ENCODE data around the gene MARCHF9.
"Not testable (repeated sequence)": the region's sequence is repeated elsewhere in the genome, so short reads cannot be mapped to it uniquely, and the experiment has no call there.

MARCHF9 gene, protein sequence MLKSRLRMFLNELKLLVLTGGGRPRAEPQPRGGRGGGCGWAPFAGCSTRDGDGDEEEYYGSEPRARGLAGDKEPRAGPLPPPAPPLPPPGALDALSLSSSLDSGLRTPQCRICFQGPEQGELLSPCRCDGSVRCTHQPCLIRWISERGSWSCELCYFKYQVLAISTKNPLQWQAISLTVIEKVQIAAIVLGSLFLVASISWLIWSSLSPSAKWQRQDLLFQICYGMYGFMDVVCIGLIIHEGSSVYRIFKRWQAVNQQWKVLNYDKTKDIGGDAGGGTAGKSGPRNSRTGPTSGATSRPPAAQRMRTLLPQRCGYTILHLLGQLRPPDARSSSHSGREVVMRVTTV

DNA sequence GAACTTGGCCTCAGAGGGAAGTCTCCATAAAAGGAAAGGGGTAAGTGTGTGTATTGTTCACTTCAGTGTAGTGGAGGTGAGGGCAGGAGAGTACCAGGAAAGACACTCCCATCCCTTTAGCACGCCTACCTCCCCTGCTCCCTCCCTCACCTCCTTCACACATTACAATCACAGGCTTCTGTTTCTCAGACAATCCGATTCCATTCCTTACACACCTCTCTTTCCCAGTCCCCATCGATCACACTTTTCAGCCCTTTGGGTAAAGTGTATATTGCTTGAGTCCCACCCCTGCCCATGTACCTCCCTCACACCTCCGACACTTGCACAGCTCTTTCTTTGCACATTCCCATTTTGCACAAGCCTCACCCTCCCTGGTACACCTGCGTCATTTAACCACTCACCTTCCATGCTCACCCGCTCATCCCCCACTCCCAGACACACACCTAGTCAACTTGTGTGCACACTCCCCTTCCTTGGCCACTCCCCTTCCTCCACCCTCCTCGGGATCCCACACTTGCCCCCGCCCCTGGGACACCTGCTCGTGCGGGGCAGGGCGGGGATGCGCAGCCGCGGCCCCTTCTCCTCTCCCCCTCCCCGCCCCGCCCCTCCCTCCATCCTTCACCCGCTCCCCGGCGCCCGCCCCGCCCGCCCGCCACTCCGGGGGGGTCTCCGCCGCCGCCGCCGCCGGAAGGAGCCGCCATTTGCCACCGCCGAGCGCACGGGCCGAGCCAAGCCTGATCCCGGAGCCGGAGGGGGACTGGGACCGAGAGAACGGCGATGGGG lies at the start of gene MARCHF9:
MARCHF9 (plus strand) TSS at position 693 of the 783 bp plus-strand sequence. CDS start 426 bp downstream, outside the sequence.
- TF ChIP-seq ZFX (IDR thresholded peaks at IDR 0.05) = no peak
- TF ChIP-seq, protein P1, sequence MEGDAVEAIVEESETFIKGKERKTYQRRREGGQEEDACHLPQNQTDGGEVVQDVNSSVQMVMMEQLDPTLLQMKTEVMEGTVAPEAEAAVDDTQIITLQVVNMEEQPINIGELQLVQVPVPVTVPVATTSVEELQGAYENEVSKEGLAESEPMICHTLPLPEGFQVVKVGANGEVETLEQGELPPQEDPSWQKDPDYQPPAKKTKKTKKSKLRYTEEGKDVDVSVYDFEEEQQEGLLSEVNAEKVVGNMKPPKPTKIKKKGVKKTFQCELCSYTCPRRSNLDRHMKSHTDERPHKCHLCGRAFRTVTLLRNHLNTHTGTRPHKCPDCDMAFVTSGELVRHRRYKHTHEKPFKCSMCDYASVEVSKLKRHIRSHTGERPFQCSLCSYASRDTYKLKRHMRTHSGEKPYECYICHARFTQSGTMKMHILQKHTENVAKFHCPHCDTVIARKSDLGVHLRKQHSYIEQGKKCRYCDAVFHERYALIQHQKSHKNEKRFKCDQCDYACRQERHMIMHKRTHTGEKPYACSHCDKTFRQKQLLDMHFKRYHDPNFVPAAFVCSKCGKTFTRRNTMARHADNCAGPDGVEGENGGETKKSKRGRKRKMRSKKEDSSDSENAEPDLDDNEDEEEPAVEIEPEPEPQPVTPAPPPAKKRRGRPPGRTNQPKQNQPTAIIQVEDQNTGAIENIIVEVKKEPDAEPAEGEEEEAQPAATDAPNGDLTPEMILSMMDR (conservative IDR thresholded peaks at IDR 0.05) = no peak
- H3K27ac ChIP-seq = peak within 1 kb of the TSS; percentile 34; the same call in 1 of the 2 replicates

DNA sequence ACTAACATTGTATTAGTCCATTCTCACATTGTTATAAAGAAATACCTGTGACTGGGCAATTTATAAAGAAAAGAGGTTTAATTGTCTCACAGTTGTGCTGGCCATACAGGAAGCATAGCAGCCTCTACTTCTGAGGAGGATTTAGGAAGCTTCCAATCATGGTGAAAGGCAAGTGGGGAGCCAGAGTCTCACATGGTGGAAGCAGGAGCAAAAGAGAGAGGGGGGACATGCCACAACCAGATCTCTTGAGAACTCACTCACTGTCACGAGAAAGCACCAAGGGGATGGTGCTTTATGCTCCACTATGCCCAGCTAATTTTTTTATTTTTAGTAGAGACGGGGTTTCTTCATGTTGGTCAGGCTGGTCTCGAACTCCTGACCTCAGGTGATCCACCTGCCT lies 47.7 kb upstream of the MARCHF9 start:
- no peak for TF ChIP-seq ZFX (IDR thresholded peaks at IDR 0.05)
- TF ChIP-seq, protein P1 (conservative IDR thresholded peaks at IDR 0.05) = no peak
- no peak overlapping the region for H3K27ac ChIP-seq

DNA sequence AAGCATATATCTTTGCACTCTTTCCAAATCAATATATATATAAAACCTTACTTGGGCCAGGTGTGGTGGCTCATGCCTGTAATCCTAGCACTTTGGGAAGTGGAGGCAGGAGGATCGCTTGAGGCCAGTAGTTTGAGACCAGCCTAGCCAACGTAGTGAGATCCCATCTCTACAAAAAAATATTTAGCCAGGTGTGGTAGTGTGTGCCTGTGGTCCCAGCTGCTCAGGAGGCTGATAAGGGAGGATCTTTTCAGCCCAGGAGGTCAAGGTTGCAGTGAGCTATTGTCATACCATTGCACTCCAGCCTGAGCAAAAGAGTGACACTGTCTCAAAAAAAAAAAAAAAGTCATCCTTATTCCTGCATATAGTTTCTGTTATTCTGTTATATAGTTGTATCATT lies 46.6 kb upstream of the MARCHF9 start:
- H3K27ac ChIP-seq = no peak overlapping the region
- no peak for TF ChIP-seq ZFX (IDR thresholded peaks at IDR 0.05)
- TF ChIP-seq, protein P1 (conservative IDR thresholded peaks at IDR 0.05) = no peak

DNA sequence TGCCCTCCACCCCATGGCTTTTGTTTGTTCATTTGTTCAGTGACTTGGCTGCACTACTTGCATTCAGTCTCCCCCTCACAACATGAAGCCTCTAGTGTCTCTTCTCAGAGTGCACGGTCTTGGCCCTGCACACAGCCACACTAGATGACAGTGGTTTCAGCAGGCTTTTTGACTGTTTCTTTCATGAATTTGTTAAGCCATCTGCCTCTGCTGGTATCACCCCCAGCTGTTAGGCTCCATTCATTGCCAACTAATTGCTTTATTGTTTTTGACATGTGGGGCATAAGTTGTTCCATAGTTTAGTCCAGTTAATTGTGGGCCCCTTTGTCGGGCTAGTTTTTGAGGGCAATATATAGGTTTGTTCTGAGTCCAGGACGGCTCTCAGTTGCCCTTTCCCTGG lies 42.2 kb upstream of the MARCHF9 start:
- TF ChIP-seq, protein P1 (conservative IDR thresholded peaks at IDR 0.05) = no peak
- no peak for TF ChIP-seq ZFX (IDR thresholded peaks at IDR 0.05)
- H3K27ac ChIP-seq = no peak overlapping the region

DNA sequence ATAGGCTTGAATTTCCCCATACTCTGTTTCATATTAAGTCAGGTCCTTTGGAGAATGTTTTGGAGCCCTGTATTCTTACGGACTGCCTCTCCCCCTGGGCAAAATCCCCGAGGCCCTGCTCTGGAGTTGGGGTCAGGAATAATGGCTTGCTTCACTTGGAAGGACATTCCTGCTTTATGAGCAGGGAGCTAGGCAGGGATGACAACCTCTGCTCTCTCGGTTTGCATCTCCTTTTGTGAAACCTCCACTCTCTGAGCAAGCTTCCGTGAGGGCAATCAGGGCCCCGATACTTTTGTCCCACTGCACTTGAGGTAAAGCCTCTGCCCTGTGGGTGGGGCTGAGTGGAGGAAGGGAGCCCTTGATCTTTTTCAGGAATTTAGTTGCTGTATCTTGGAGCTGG lies 41.7 kb upstream of the MARCHF9 start:
- TF ChIP-seq, protein P1 (conservative IDR thresholded peaks at IDR 0.05) = no peak
- TF ChIP-seq ZFX (IDR thresholded peaks at IDR 0.05) = no peak
- H3K27ac ChIP-seq = no peak overlapping the region

DNA sequence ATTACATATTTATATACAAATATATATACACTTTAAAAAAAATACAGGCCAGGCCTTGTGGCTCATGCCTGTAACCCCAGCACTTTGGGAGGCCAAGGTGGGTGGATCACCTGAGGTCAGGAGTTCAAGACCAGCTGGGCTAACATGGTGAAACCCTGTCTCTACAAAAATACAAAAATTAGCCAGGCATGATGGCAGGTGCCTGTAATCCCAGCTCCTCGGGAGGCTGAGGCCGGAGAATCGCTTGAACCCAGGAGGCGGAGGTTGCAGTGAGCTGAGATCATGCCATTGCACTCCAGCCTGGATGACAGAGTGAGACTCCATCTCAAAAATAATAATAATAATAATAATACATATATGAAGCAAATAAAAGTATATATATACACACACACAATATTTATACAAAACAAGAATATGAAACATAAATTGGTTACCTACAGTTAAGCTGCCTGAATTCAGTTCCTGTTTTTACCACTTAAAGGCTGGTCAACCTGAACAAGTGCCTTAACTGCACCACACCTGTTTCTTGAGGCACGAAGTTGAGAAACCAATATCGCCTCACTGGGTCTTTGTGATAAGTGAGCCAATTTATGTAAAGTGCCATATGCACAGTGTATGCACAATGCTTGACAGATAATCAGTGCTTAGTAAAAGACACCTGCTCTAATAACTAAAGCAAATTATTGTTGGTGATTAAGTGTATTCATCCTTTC lies 39.7 kb upstream of the MARCHF9 start:
- H3K27ac ChIP-seq = not testable (repeated sequence)

DNA sequence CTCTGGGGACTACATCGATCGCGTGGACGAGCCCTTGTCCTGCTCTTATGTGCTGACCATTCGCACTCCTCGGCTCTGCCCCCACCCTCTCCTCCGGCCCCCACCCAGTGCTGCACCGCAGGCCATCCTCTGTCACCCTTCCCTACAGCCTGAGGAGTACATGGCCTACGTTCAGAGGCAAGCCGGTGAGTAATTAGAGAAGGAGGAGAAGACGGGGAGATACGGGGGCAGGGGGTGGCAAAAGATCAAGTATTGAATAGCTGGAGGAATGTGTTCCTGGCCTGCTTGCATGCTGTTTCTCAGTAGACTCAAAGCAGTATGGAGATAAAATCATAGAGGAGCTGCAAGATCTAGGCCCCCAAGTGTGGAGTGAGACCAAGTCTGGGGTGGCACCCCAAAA lies 39.1 kb upstream of the MARCHF9 start:
- no peak overlapping the region for H3K27ac ChIP-seq

More for the DNA sequence above, 39.1 kb upstream of the MARCHF9 start:
- TF ChIP-seq, protein P1 (conservative IDR thresholded peaks at IDR 0.05) = no peak
- TF ChIP-seq ZFX (IDR thresholded peaks at IDR 0.05) = no peak
